A549 (cell line): ENCODE results near the gene TSPEAR.

Experiments used
- CEBPB ChIP-seq, 2 experiments: fragments of >200 bp in 1 of 2; sonication (Bioruptor Twin) in 1 of 2; formaldehyde crosslinking in 1 of 2; IDR thresholded peaks; 2 replicates each; pipeline ENCODE4 v1.6.1; 2012 to 2016
- CTCF ChIP-seq: fragments of >200 bp; sonication (Bioruptor Twin); formaldehyde crosslinking; IDR thresholded peaks from 3 replicates; pipeline ENCODE4 v1.5.1; 2016
- KDM5A ChIP-seq: fragments of 200-600 bp; sonication (generic); IDR thresholded peaks from 2 replicates; pipeline ENCODE4 v1.6.1; 2016; ENCODE audit warnings: antibody characterized with exemption, mild to moderate bottlenecking
- MAFK ChIP-seq: fragments of 450-650 bp; IDR thresholded peaks from 2 replicates; pipeline ENCODE4 v1.6.1; 2014; ENCODE audit not compliant: partially characterized antibody
- MAX ChIP-seq: IDR thresholded peaks from 2 replicates; pipeline ENCODE4 v1.6.1; 2012
- PHF8 ChIP-seq: fragments of 200-600 bp; sonication (generic); IDR thresholded peaks from 2 replicates; pipeline ENCODE4 v1.6.1; 2016; ENCODE audit warnings: low read depth, mild to moderate bottlenecking, antibody characterized with exemption, moderate library complexity, borderline replicate concordance
- POLR2A ChIP-seq: IDR thresholded peaks from 2 replicates; pipeline ENCODE4 v1.6.1; 2012; ENCODE audit warnings: mild to moderate bottlenecking, low read length
- RFX5 ChIP-seq: fragments of 450-650 bp; IDR thresholded peaks from 2 replicates; pipeline ENCODE4 v1.7.1; 2014; ENCODE audit warnings: antibody characterized with exemption, mild to moderate bottlenecking, moderate library complexity
- ZFP36 ChIP-seq: fragments of 450-650 bp; IDR thresholded peaks from 2 replicates; pipeline ENCODE4 v1.6.1; 2014; ENCODE audit warnings: borderline replicate concordance; ENCODE audit not compliant: partially characterized antibody
- TF ChIP-seq, protein P1 (sequence below): fragments of 200-600 bp; sonication (generic); IDR thresholded peaks from 2 replicates; pipeline ENCODE4 v1.6.1; 2016; ENCODE audit warnings: antibody characterized with exemption, mild to moderate bottlenecking, moderate library complexity

GRCh38 chr21:44526096-44526997, 185.0 kb downstream of the TSPEAR start:
- TF ChIP-seq CEBPB (IDR thresholded peaks at IDR 0.05) (no peak), PHF8 (no peak), CTCF (no peak), MAFK (no peak), MAX (no peak), RFX5 (no peak), POLR2A (no peak), KDM5A (no peak), ZFP36 (no peak)
- TF ChIP-seq, protein P1, sequence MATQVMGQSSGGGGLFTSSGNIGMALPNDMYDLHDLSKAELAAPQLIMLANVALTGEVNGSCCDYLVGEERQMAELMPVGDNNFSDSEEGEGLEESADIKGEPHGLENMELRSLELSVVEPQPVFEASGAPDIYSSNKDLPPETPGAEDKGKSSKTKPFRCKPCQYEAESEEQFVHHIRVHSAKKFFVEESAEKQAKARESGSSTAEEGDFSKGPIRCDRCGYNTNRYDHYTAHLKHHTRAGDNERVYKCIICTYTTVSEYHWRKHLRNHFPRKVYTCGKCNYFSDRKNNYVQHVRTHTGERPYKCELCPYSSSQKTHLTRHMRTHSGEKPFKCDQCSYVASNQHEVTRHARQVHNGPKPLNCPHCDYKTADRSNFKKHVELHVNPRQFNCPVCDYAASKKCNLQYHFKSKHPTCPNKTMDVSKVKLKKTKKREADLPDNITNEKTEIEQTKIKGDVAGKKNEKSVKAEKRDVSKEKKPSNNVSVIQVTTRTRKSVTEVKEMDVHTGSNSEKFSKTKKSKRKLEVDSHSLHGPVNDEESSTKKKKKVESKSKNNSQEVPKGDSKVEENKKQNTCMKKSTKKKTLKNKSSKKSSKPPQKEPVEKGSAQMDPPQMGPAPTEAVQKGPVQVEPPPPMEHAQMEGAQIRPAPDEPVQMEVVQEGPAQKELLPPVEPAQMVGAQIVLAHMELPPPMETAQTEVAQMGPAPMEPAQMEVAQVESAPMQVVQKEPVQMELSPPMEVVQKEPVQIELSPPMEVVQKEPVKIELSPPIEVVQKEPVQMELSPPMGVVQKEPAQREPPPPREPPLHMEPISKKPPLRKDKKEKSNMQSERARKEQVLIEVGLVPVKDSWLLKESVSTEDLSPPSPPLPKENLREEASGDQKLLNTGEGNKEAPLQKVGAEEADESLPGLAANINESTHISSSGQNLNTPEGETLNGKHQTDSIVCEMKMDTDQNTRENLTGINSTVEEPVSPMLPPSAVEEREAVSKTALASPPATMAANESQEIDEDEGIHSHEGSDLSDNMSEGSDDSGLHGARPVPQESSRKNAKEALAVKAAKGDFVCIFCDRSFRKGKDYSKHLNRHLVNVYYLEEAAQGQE: no peak
